Peyer's patch (tissue), 4 donors: ENCODE data around the gene NETO2.

Experiments
- POLR2A ChIP-seq, 2 donors: fragments of 450-650 bp; IDR thresholded peaks; one replicate each; pipeline ENCODE4 v1.5.1; 2017; ENCODE audit warnings: antibody characterized with exemption in 2 of 2, mild to moderate bottlenecking in 2 of 2, moderate library complexity in 2 of 2
- TF ChIP-seq, protein P1 (sequence below), 6 experiments: fragments of 450-650 bp in 4 of 6; fragments of 200-600 bp in 2 of 6; sonication (generic) in 1 of 6; IDR thresholded peaks; one replicate each; pipeline ENCODE4 v1.5.1; 2017 to 2019; ENCODE audit warnings: antibody characterized with exemption in 6 of 6, mild to moderate bottlenecking in 3 of 6, moderate library complexity in 1 of 6

DNA sequence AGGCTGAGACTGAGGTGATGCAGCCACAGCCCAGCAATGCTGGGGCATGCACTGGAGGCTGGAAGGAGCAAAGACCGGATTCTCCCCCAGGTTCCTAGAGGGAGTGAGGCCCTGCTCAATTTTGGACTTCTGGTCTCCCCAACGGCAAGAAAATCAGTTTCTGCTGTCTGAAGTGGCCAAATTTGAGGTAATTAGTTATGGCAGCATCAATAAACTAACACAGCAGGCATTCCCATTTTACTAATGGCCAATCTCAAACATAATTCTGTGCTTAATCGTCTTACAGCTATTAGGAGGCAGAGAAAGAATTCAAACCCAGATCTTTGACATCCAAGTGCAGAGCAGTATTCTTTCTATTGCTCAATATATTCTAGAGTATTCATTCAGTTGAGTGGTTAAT is 16.2 kb downstream of the NETO2 start:
- TF ChIP-seq, protein P1, sequence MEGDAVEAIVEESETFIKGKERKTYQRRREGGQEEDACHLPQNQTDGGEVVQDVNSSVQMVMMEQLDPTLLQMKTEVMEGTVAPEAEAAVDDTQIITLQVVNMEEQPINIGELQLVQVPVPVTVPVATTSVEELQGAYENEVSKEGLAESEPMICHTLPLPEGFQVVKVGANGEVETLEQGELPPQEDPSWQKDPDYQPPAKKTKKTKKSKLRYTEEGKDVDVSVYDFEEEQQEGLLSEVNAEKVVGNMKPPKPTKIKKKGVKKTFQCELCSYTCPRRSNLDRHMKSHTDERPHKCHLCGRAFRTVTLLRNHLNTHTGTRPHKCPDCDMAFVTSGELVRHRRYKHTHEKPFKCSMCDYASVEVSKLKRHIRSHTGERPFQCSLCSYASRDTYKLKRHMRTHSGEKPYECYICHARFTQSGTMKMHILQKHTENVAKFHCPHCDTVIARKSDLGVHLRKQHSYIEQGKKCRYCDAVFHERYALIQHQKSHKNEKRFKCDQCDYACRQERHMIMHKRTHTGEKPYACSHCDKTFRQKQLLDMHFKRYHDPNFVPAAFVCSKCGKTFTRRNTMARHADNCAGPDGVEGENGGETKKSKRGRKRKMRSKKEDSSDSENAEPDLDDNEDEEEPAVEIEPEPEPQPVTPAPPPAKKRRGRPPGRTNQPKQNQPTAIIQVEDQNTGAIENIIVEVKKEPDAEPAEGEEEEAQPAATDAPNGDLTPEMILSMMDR (IDR thresholded peaks at IDR 0.05) = no peak
- no peak for TF ChIP-seq POLR2A (IDR thresholded peaks at IDR 0.05)
